ENCODE data around the gene SCN9A.
A peak's percentile ranks its signal among the peaks of the same experiment; 100 is the strongest.

- TF ChIP-seq CTCF (IDR thresholded peaks at IDR 0.05) (peak in 1 of 4 experiments; percentile 17), POLR2A (IDR thresholded peaks at IDR 0.05) (no peak)
These were observed 14.2 kb downstream of the SCN9A start for GRCh38 chr2:166361351-166362153.

All from uterus (tissue), 2 donors.